DMS153 (cell line): ENCODE data around the gene OTUD7B.
"Not testable (repeated sequence)": the region's sequence is repeated elsewhere in the genome, so short reads cannot be mapped to it uniquely, and the experiment has no call there.

Experiments used
- DNase-seq: peaks from one replicate; lab custom pipeline; 2025; lab: John Stamatoyannopoulos, UW

OTUD7B gene

DNA sequence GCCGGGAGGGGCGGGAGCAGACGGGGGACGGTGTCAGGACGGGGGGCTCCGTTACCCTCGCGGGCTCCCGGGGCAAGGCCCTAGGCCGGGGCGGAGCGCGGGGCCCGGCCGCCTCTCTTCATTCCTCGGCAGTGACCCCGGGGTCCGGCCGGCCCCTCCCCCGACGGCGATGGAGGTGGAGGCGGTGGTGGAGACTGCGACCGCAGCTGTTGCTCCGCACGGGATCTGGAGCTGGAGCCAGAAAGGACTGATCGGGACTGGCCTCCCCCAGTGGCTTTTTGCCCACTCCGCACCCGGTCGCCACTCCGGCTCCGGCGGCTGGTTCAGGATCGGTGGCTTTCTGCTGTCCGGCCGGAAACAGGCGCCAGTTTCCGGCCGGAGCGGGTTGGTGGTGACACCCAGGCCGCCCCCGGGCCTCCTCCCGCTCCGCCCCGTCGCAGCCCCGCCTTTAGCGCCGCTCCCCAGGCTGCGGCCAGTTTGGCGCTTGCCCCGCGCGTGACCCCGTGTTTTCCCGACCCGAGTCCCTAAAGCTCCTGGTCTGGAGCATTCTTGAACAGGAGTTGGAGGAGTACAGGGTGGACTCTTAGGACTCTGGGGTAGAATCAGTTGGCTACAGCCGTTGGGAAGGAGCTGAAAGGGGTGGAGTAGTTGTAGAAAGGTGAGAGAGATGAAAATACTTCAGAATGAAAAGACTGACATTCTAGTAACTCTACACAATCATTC is at the start of gene OTUD7B:
TSS of gene OTUD7B (minus strand) at position 334 of the 723 bp plus-strand sequence. CDS start 33,216 bp downstream, outside the sequence.
- DNase-seq, result peak; percentile 81

DNA sequence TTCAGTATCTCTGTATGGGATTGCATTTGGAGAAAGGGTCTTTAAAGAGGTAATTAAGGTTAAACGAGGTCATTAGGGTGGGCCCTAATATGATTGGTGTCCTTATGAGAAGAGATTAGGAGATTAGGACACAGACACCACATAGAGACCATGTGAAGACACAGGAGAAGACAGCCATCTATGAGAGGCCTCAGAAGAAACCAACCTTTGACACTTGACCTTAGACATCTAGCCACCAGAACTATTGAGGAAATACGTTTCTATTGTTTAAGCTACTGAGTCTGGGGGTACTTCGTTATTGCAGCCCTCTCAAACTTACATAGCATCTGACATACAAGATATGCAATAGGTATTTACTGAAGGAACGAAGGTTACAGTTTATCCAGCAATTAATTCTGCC is 49.7 kb upstream of the OTUD7B start:
- DNase-seq, result no peak

- no peak for DNase-seq
Measured at GRCh38 chr1:150056407-150056806, 45.9 kb upstream of the OTUD7B start.

DNA sequence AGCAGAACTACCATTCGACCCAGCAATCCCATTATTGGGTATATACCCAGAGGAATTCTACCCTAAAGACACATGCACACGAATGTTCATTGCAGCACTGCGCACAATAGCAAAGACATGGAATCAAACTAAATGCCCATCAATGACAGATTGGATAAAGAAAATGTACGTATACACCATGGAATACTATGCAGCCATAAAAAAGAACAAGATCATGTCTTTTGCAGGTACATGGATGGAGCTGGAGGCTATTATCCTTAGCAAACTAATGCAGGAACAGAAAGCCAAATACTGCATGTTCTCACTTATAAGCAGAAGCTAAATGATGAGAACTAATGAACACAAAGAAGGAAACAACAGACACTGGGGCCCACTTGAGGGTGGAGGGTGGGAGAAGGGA is 45.0 kb upstream of the OTUD7B start:
- DNase-seq, result not testable (repeated sequence)

GRCh38 chr1:150053926-150054325 is 43.4 kb upstream of the OTUD7B start:
- DNase-seq, result no peak

DNA sequence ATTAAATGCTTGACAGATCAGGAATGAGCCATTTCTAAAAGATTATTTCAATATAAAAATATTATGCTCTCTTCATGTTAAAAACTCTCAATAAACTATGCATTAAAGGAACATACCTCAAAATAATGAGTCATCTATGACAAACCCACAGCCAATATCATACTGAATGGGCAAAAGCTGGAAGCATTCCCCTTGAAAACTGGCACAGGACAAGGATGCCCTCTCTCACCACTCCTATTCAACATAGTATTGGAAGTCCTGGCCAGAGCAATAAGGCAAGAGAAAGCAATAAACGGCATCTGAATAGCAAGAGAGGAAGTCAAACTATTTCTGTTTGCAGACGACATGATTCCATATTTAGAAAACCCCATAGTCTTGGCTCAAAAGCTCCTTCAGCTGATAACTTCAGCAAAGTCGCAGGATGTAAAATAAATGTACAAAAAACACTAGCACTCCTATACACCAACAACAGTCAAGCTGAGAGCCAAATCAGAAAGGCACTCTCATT is 41.4 kb upstream of the OTUD7B start:
- DNase-seq, result not testable (repeated sequence)

GRCh38 chr1:150051089-150051373 is 40.5 kb upstream of the OTUD7B start:
- DNase-seq, result no peak

DNA sequence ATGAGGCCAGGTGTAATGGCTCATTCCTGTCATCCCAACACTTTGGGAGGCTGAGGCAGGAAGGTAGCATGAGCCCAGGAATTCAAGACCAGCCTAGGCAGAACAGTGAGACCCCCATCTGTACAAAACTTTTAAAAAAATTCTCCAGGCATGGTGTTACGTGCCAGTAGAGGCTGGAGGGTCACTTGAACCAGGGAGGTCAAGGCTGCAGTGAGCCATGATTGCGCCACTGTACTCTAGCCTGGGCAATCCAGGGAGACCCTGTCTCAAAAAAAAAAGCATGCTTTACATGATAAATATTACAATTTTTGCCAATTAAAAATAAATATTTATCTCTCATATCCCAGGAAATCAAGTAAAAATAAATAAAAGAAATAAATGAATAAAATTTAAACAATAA is 39.4 kb upstream of the OTUD7B start:
- DNase-seq, result no peak

- DNase-seq, result no peak
Measured at GRCh38 chr1:150034336-150034735, 23.8 kb upstream of the OTUD7B start.

DNA sequence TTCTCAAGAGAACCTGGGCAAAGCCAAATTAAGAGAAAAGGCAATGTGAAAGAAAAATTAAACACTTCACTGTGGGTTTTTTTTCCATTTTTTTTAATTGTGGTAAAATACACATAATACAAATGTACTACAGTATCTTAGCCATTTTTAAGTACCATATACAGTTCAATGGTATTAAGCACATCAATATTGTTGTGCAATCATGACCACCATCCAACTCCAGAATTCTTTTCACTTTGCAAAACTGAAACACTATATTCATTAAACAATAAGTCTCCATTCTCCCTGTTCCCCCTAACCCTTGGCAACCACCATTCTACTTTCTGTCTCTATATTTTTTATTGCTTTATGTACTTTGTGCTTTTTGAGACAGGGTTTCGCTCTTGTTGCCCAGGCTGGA is 17.8 kb upstream of the OTUD7B start:
- DNase-seq, result no peak

GRCh38 chr1:150024156-150024555 is 13.6 kb upstream of the OTUD7B start:
- no peak for DNase-seq

GRCh38 chr1:150022357-150022756 is 11.8 kb upstream of the OTUD7B start:
- DNase-seq, result peak; percentile 6

- DNase-seq, result no peak
Measured at GRCh38 chr1:150021191-150021694, 10.7 kb upstream of the OTUD7B start.

DNA sequence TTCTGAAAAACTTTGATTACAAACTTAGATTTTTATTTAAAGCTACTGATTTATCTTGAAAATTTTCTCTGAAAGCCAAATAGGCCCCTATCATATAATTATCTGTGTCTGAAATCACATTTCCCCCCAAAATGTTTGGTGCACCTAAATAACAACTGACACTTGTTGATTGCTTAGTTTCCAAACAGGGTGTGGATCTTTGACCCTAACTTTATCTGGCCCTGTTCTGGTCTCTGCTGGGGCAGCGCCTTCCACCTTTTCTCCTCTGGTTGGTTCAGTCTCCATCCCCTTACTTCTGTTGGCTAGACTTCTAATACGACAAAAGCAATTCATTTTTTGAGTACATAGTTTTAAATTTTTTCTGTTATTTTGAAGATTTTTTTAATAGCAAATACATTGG is 10.2 kb upstream of the OTUD7B start:
- no peak for DNase-seq

DNA sequence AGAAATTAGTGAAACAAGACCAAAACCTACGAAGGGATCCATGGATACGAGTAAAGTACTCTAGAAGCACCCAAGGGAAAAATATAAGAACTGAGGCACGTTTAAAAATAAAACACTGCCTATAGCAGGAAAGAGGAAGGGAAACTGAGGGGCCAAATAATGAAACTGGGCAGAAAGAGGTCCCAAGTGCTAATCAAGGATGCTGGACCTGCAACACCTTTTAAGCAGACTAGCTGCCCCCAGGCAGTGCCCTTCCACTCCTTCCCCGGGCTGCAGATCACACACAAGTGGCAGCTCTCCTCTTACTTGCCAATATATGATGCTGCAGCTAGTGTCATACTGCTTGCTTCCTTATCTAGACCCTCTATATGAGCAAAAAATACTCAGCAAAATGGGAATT is 7.6 kb upstream of the OTUD7B start:
- DNase-seq, result no peak

DNA sequence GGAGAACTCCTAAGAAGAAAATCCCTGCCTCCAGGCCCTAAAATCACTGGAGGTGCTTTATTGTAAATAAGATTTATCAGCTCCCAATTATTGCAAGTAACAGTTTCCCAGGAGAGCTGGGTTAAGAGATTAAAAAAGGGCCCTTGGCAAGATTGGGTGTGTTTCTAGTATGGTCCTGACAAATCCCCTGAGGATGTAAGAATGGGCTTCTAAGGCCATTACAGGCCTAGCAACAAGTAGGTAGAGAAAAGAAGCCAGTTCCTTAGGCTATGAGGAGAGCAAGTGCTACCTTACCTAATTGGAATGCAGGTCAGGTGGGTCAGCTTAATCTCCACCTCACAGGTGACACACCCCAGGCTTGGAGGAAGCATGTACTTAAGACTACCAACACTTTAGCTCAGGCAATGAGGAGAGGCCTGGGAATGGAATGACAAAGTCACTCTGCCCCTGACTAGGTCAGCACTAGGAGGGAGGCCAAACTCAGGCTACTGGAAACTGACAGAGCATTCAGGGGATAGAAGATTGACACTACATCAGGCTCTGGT is 6.8 kb upstream of the OTUD7B start:
- DNase-seq, result no peak

- no peak for DNase-seq
Measured at GRCh38 chr1:150015651-150016131, 5.2 kb upstream of the OTUD7B start.

GRCh38 chr1:150012611-150013010 is 2.1 kb upstream of the OTUD7B start:
- DNase-seq, result no peak

- peak; percentile 9 for DNase-seq
Measured at GRCh38 chr1:150009604-150010392, 728 bp downstream of the OTUD7B start.

GRCh38 chr1:150008699-150009098 is 1.8 kb downstream of the OTUD7B start:
- DNase-seq, result peak; percentile 82

- DNase-seq, result no peak
Measured at GRCh38 chr1:150006881-150007421, 3.6 kb downstream of the OTUD7B start.

- no peak for DNase-seq
Measured at GRCh38 chr1:150005606-150006005, 4.9 kb downstream of the OTUD7B start.
